IMR-90 (cell line): ENCODE results near the gene ALK. TPM values are rescaled to one million over a fixed set of nuclear protein-coding genes. Genes with fewer than 3 reads are reported as not detected.

Experiments used
- ATAC-seq: fragments of 200-7000 bp; cut with Tn5 transposase; 2 replicates; pipeline ENCODE4 v1.9.1; 2020; ENCODE audit warnings: low read depth, mild to moderate bottlenecking, moderate library complexity
- BruUV-seq: library from RNA; stranded (reverse); fragments of 400-500 nt; replicated peaks from 2 replicates; lab custom pipeline; 2021; lab: Mats Ljungman, UMichigan
- CTCF ChIA-PET: fragments of 300-600 bp; formaldehyde crosslinking; extraction: SDS; loops from one replicate; lab custom pipeline; 2021; ENCODE audit warnings: antibody characterized with exemption; lab: Yijun Ruan, JAX
- POLR2A ChIA-PET: fragments of 300-600 bp; sonication (Branson Sonifier 250); formaldehyde crosslinking; loops from one replicate; lab custom pipeline; 2022; ENCODE audit warnings: antibody characterized with exemption; ENCODE audit not compliant: unreplicated experiment; lab: Charles Lee
- DNase-seq: peaks from one replicate; pipeline ENCODE4 v3.0.0; 2013
- H2AFZ ChIP-seq: replicated peaks from 2 replicates; pipeline ENCODE3; 2013; ENCODE audit warnings: low read length, mild to moderate bottlenecking; ENCODE audit not compliant: poor library complexity
- H2AK5ac ChIP-seq: 2 replicates; pipeline ENCODE4 v1.6.1; 2013; ENCODE audit warnings: low read depth, low read length, inconsistent platforms
- H2AK9ac ChIP-seq: replicated peaks from 2 replicates; pipeline ENCODE3; 2013; ENCODE audit warnings: mild to moderate bottlenecking, low read depth, low read length, moderate library complexity; ENCODE audit not compliant: poor library complexity
- H2BK120ac ChIP-seq: 2 replicates; pipeline ENCODE4 v1.6.1; 2013; ENCODE audit warnings: low read depth, low read length, inconsistent platforms
- H2BK15ac ChIP-seq: 3 replicates; pipeline ENCODE4 v1.6.1; 2013; ENCODE audit warnings: low read depth, low read length, inconsistent platforms
- H2BK20ac ChIP-seq: 2 replicates; pipeline ENCODE4 v1.6.1; 2013; ENCODE audit warnings: low read depth, mild to moderate bottlenecking, inconsistent platforms, low read length, moderate library complexity
- H2BK5ac ChIP-seq: 2 replicates; pipeline ENCODE4 v1.6.1; 2013; ENCODE audit warnings: mild to moderate bottlenecking, low read depth, low read length, inconsistent platforms; ENCODE audit not compliant: poor library complexity, severe bottlenecking
- H3K14ac ChIP-seq: replicated peaks from 2 replicates; pipeline ENCODE4 v1.6.1; 2013; ENCODE audit warnings: low read depth, low read length, inconsistent platforms
- H3K18ac ChIP-seq: 2 replicates; pipeline ENCODE4 v1.6.1; 2013; ENCODE audit warnings: low read depth, low read length, control low read depth
- H3K23ac ChIP-seq: 2 replicates; pipeline ENCODE4 v1.6.1; 2013; ENCODE audit warnings: low read depth, low read length, inconsistent platforms
- H3K27ac ChIP-seq: 2 replicates; pipeline ENCODE4 v1.5.1; 2013; ENCODE audit warnings: mild to moderate bottlenecking, control low read depth, low read length; ENCODE audit not compliant: insufficient read depth
- H3K27me3 ChIP-seq: 2 replicates; pipeline ENCODE4 v1.6.1; 2013; ENCODE audit warnings: low read length; ENCODE audit not compliant: control insufficient read depth, insufficient read depth
- H3K36me3 ChIP-seq: 2 replicates; pipeline ENCODE4 v1.6.1; 2013; ENCODE audit warnings: low read length, mixed read lengths; ENCODE audit not compliant: control insufficient read depth, insufficient read depth
- H3K4ac ChIP-seq: 2 replicates; pipeline ENCODE4 v1.6.1; 2013; ENCODE audit warnings: low read depth, low read length, inconsistent platforms
- H3K4me1 ChIP-seq: 2 replicates; pipeline ENCODE4 v1.6.1; 2013; ENCODE audit warnings: low read length, mixed read lengths; ENCODE audit not compliant: control insufficient read depth, insufficient read depth
- H3K4me2 ChIP-seq: 2 replicates; pipeline ENCODE4 v1.6.1; 2013; ENCODE audit warnings: low read depth, mild to moderate bottlenecking, control low read depth, low read length, moderate library complexity
- H3K4me3 ChIP-seq: 2 replicates; pipeline ENCODE4 v1.5.1; 2013; ENCODE audit warnings: low read depth, mild to moderate bottlenecking, control low read depth, low read length, moderate library complexity; ENCODE audit not compliant: insufficient read depth
- H3K56ac ChIP-seq: 2 replicates; pipeline ENCODE4 v1.6.1; 2013; ENCODE audit warnings: low read length, inconsistent platforms; ENCODE audit not compliant: insufficient read depth; ENCODE audit errors: extremely low read depth
- H3K79me1 ChIP-seq, 2 experiments: 2 replicates each; pipeline ENCODE4 v1.6.1; 2013; ENCODE audit warnings: low read length in 2 of 2, inconsistent platforms in 1 of 2, low read depth in 1 of 2
- H3K9ac ChIP-seq: 2 replicates; pipeline ENCODE4 v1.6.1; 2013; ENCODE audit warnings: low read depth, low read length, control low read depth
- H3K9me1 ChIP-seq: 2 replicates; pipeline ENCODE4 v1.6.1; 2013; ENCODE audit warnings: low read length, inconsistent platforms; ENCODE audit not compliant: insufficient read depth
- H3K9me3 ChIP-seq: 2 replicates; pipeline ENCODE4 v1.6.1; 2013; ENCODE audit warnings: low read length; ENCODE audit not compliant: control insufficient read depth, insufficient read depth
- H4K20me1 ChIP-seq: 2 replicates; pipeline ENCODE4 v1.6.1; 2013; ENCODE audit warnings: low read length, inconsistent platforms; ENCODE audit not compliant: insufficient read depth
- H4K5ac ChIP-seq: 2 replicates; pipeline ENCODE4 v1.6.1; 2013; ENCODE audit warnings: mild to moderate bottlenecking, low read depth, low read length, control low read depth
- H4K8ac ChIP-seq, 2 experiments: 2 replicates each; pipeline ENCODE4 v1.6.1; 2013; ENCODE audit warnings: low read depth in 2 of 2, low read length in 2 of 2, control low read depth in 1 of 2, inconsistent platforms in 1 of 2
- H4K91ac ChIP-seq: 2 replicates; pipeline ENCODE4 v1.6.1; 2013; ENCODE audit warnings: low read depth, low read length, inconsistent platforms; ENCODE audit not compliant: insufficient read depth
- BHLHE40 ChIP-seq: fragments of 150-350 bp; IDR thresholded peaks from 2 replicates; pipeline ENCODE4 v1.6.1; 2016; ENCODE audit warnings: mild to moderate bottlenecking, low read depth, low read length
- CEBPB ChIP-seq: IDR thresholded peaks from 2 replicates; pipeline ENCODE4 v1.6.1; 2012; ENCODE audit warnings: low read depth, low read length, improper control_type of control experiment
- CHD1 ChIP-seq: IDR thresholded peaks from 2 replicates; pipeline ENCODE4 v1.6.1; 2012; ENCODE audit warnings: low read depth, low read length, improper control_type of control experiment
- FOS ChIP-seq: fragments of 150-350 bp; IDR thresholded peaks from 2 replicates; pipeline ENCODE4 v1.6.1; 2016; ENCODE audit warnings: low read depth, low read length
- MXI1 ChIP-seq: IDR thresholded peaks from 2 replicates; pipeline ENCODE4 v1.6.1; 2012; ENCODE audit warnings: low read depth, mild to moderate bottlenecking, low read length, moderate library complexity, borderline replicate concordance
- POLR2A ChIP-seq: IDR thresholded peaks from 2 replicates; pipeline ENCODE4 v1.6.1; 2012; ENCODE audit warnings: mild to moderate bottlenecking, low read depth, low read length
- RFX5 ChIP-seq: IDR thresholded peaks from 2 replicates; pipeline ENCODE4 v1.8.0; 2012; ENCODE audit warnings: low read depth, mild to moderate bottlenecking, low read length, moderate library complexity
- SMC3 ChIP-seq: fragments of 150-350 bp; IDR thresholded peaks from 2 replicates; pipeline ENCODE4 v1.6.1; 2016; ENCODE audit warnings: low read depth, mild to moderate bottlenecking, antibody characterized with exemption, low read length, moderate library complexity
- WGBS, 2 experiments: methylation state at CpG; one replicate each; pipeline versions ENCODE4 v1.1.5 to v1.1.7; 2013; ENCODE audit warnings: missing lambda C conversion rate in 2 of 2; ENCODE audit not compliant: insufficient read length in 1 of 2; ENCODE audit errors: extremely low coverage in 2 of 2; 5-methylcytosine and 5-hydroxymethylcytosine counted together
- dilution Hi-C: fragments of 300-500 bp; cut with HindIII; formaldehyde crosslinking; loops from one replicate; pipeline ENCODE4 v1.14.3; 2018; ENCODE audit warnings: low sequenced_read_pairs; ENCODE audit not compliant: unreplicated experiment
- in situ Hi-C: fragments of 300-500 bp; cut with MboI; formaldehyde crosslinking; loops from 3 replicates; pipeline ENCODE4 v1.14.3; 2019; ENCODE audit warnings: low sequenced_read_pairs, inconsistent platforms, mixed read lengths
- intact Hi-C: fragments of 100-400 bp; cut with micrococcal nuclease; formaldehyde crosslinking; loops from 2 replicates; pipeline ENCODE4 v1.10.0; 2022
- polyA plus RNA-seq, 3 experiments: library from polyadenylated mRNA; depleted of rRNA; stranded (reverse); fragments of >200 nt; gene quantifications; 2 replicates each; pipeline ENCODE4 v1.2.3, GENCODE V29; 2012; ENCODE audit warnings: low replicate concordance in 1 of 3
- total RNA-seq: library from RNA; depleted of rRNA; stranded (reverse); fragments of >200 nt; gene quantifications from 2 replicates; pipeline ENCODE4 v1.2.3, GENCODE V29; 2012

ALK gene
- total and polyA plus RNA-seq, 2 of the 4 experiments (the other 2 are of a cell fraction), result not detected

DNA sequence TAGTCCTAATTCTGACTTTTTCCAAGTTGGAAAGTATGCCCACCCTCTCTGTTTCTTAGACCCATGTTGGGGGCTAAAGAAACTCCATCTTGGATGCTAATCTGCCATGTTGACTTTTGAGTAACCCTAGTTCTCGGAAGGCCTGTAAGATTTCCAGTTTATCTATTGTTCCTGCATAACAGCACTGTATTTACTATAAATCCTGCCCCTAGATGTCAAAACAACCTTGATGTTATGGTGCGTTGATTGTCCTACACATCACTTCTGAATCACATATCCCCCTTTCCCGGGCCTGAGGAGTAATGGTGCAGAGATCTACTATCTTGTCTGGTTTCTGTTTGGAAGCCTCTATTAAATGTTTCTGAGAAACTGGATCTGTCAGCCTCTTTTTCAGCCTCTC lies 116.7 kb downstream of the ALK start:
- H3K9ac ChIP-seq, result no peak overlapping the region
- no CpG with 5 or more reads among the region's 3 CpGs for WGBS, 2 experiments
- in situ Hi-C loops, result no loop called here
- H3K14ac ChIP-seq, result no peak overlapping the region
- no peak overlapping the region for H4K91ac ChIP-seq
- H3K4me3 ChIP-seq, result no peak overlapping the region
- 0 out of 2 replicates have a peak, but pooled peaks cover 1% of the 10 kb centered on the region for H3K9me3 ChIP-seq
- no peaks in the 10 kb centered on the region for H4K20me1 ChIP-seq
- no peak overlapping the region for H3K56ac ChIP-seq
- dilution Hi-C loops, result no loop called here
- TF ChIP-seq RFX5 (no peak), FOS (no peak), CHD1 (no peak), CEBPB (no peak), SMC3 (no peak), BHLHE40 (no peak), POLR2A (no peak), MXI1 (no peak)
- no peak overlapping the region for H3K4me2 ChIP-seq
- no peak for ATAC-seq
- no peak overlapping the region for H4K5ac ChIP-seq
- no peak overlapping the region for H2AK5ac ChIP-seq
- H3K79me1 ChIP-seq, result no peaks in the 10 kb centered on the region
- H2AFZ ChIP-seq, result no peak overlapping the region
- peaks cover 2% of the 10 kb centered on the region for H3K27me3 ChIP-seq
- intact Hi-C loops, result no loop called here
- H3K18ac ChIP-seq, result no peak overlapping the region
- no peak for DNase-seq
- no peak overlapping the region for H2BK120ac ChIP-seq
- H2AK9ac ChIP-seq, result no peak overlapping the region
- H3K4ac ChIP-seq, result no peak overlapping the region
- no TSS peak for BruUV-seq
- no peaks in the 10 kb centered on the region for H3K36me3 ChIP-seq
- no peaks in the 10 kb centered on the region; the same call in 1 of the 2 replicates for H3K9me1 ChIP-seq
- ChIA-PET CTCF (no interaction called here), POLR2A (no interaction called here)
- no peak overlapping the region for H2BK15ac ChIP-seq
- no peaks in the 10 kb centered on the region for H3K4me1 ChIP-seq
- H2BK5ac ChIP-seq, result no peak overlapping the region
- no peak overlapping the region for H3K27ac ChIP-seq
- no peak overlapping the region for H3K23ac ChIP-seq
- H2BK20ac ChIP-seq, result no peak overlapping the region
- H4K8ac ChIP-seq, result no peak overlapping the region
